CD4-positive, alpha-beta T cell treated with Interferon alpha-2 for 1 hour (primary cell): ENCODE data around the gene TPST1.
"Not testable (repeated sequence)": the region's sequence is repeated elsewhere in the genome, so short reads cannot be mapped to it uniquely, and the experiment has no call there.

Source experiments
- DNase-seq, 2 donors: peaks; one replicate each; pipeline ENCODE4 v3.0.0-alpha.2; 2020 to 2022

TPST1 gene

DNA sequence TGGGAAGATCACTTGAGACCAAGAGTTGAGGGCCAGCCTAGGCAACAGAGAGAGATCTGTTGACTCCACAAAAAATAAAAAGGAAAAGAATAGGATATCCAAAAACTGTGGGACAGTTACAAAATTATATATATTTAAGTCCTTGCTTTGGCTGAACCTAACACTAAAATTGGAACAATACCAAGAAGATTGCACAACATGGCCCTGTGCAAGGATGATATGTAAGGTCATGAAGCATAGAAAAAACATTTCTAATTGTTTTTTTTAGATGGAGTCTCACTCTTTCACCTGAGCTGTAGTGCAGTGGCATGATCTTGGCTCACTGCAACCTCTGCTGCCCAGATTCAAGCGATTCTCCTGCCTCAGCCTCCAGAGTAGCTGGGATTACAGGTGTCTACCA is 139.0 kb downstream of the TPST1 start:
- DNase-seq, result no peak

DNA sequence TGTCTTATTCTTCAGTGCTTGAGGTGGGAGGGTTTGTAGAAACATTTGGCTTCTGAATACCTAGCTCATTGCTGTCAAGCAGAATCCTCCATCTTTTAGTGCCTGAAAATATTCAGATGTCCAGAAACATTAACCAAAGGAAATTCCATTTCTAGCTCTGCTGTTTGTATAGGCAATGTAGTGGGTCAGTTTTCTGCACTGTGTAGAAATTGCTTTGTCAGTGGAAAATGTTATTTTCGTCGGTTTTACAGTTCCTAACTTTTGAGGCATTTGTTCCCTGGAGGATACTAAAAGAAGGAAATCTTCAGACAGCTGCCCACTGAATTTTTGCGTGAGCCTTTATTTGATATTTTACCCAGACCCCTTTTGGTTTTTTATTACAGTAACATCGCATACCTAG is 143.4 kb downstream of the TPST1 start:
- DNase-seq, result no peak

DNA sequence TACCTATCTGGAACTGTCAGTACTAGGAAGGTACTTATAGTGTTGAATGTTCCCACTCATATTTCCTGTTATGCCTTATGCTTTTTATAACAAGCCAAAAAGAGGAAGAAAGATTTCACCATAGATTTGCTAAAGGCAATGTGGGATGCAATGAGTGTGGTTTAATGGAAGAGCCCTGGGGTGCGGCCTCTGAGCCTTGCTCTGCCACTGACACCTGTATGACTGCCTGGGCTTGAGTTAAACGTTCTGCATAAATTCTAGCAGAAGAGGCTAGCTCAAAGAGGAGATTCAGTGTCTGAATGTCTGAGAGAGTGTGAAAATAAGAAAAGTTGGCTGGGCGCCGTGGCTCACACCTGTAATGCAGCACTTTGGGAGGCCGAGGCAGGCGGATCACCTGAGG is 143.8 kb downstream of the TPST1 start:
- DNase-seq, result no peak

DNA sequence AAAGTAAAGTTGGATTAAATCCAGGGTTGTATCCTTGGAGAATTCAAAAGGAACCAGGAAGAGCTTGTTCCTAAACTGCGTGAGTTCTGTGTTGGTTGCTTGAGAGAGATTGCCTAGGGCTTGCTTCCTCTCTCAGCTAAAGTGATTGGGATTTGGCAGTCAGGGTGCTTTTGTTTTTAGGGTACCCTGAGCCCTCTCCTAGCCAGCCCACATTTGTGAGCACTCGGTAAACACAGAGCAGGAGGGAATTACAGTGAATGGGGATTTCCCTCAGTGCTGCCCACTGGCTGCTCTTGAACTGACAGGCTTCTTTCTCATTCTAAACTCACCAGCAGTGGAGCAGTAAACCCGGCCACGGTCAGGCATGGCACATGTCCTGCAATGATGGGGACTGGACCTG is 146.9 kb downstream of the TPST1 start:
- DNase-seq, result no peak

DNA sequence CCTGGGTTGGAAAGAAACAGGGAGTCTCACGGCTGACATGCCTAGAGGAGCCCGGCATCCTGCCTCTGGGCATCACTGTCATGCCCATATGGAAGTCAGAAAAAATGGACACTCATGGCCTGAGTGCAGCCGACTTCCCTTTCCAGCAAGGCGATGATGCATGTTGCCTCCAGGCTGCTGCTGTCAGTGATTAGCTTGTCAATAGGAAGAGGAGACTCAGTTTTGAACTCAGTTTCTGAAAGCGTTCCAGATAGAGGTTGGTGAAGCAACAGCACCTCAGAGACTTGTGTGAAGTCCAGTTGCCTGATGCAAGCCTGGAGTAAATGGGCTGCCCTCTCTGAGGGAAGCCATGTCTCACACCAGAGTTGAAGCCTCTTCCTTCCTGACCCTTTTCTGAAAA is 148.4 kb downstream of the TPST1 start:
- DNase-seq, result no peak

GRCh38 chr7:66355756-66356155 is 150.6 kb downstream of the TPST1 start:
- no peak for DNase-seq

DNA sequence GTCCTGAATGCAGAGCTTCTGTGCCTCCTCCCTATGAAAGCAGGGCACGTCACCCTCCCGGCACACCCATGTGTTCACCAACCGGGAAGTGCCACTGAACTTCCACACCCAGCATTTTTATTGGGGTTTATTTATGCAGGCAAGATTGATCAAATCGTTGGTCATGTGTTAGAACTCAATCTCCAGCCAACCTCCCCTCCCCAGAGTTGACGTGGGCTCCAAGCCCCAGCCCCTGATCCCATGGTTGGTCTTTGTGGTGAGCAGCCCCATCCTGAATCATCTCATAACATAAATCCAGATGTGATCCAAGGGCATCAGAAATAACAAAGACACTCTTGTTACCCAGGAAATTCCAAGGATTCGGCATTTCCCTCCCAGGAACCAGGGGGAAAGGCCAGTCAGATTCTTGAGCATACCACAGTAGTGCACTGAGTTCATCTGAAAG is 151.2 kb downstream of the TPST1 start:
- no peak for DNase-seq

GRCh38 chr7:66357087-66357486 is 152.0 kb downstream of the TPST1 start:
- no peak for DNase-seq

DNA sequence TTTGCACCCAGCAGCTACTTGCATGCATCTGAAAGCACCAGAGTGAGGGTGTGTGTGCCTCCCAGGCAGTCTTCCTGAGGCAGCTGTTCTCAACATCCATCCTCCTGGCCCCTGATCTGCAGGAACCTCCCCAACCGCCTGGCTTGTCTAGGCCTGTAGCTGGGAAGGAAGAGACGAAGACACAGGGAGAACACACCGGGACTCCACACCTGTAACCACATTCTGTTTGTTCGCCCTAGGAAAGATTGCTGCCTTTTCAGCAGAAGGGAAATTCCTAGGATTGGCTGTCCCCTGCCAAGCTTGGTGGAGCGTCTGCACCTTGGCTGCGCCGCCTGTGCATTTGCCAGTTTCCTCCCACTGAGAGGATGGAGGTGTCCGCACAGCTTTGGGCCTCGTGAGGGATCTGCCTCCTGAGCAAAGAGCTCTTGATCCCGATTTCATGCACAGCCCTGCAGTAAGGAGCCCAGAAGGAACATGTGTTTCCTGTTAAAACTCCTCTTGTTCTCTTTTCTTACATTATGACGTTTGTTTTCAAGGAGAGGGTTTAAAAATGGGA is 154.6 kb downstream of the TPST1 start:
- DNase-seq, result no peak

DNA sequence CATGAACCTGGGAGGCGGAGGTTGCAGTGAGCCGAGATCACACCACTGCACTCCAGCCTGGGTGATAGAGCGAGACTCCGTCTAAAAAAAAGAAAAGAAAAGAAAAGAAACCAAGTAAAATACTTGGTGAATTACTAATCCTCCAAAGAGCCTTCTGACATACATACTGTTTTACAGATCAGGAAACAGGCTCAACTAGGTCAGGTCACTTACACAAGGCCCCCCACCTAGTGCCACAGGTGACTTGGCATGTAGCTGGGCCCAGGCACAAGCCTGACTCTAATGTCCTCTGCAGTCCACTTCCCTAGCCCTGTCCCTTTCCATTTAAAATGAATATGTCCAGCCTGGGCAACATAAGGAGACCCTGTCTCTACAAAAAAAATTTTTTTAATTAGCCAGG is 157.0 kb downstream of the TPST1 start:
- no peak for DNase-seq

DNA sequence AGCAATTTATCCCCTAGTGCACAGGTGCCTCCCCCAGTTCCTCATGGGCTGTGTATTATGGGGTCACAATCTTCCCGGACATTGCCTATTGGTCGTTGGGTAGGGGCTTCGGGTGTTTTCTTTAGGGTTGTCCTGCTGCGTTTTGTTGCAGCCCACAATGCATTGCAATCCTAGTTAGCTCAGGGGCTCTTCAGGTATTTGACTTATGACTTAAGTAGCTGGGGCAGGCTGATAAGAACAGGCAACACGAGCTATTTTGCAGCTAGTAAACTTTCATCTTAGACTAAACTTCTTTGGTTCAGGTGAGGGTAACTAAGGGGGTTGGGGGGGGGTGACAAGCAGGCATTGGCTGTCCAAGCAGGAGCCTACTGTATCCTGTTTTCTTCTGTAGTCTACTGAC is 158.5 kb downstream of the TPST1 start:
- DNase-seq, result no peak

- not testable (repeated sequence) for DNase-seq
Observed at GRCh38 chr7:66365031-66365430, 159.9 kb downstream of the TPST1 start.

GRCh38 chr7:66371096-66371824 is 166.1 kb downstream of the TPST1 start:
- no peak for DNase-seq

DNA sequence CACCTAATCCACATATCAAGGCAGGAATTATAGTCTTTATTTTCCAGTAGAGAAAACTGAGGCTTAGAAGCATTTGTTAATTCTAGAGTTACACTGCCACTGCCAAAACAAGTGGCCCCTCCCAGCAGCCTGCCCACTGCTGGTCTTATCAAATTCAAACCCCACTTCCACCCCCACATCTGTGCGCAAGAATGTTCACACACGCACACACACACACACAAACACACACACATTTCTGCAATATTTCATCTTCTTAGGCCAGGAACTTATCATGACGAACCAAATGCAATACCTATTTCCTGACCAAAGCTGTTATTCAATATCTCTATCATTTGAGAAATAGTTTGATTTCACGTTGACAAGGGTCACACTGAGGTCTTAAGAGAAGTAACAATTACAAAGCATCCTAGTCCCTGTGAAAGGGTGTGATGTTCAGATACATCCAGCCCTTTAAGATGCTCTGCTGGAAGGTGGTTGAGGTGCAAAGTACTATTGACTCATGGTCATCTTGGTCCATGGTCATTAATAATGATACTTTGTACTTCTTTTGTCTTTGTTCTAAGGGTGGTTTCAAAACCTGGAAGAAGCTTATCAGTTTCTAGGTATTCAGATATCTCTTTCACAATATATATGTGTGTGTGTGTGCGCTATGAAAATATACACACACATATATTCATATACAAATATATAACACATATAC is 169.2 kb downstream of the TPST1 start:
- not testable (repeated sequence) for DNase-seq

- DNase-seq, result no peak
Observed at GRCh38 chr7:66376264-66376945, 171.3 kb downstream of the TPST1 start.

- DNase-seq, result no peak
Observed at GRCh38 chr7:66377045-66377444, 171.9 kb downstream of the TPST1 start.

GRCh38 chr7:66377714-66378113 is 172.6 kb downstream of the TPST1 start:
- no peak for DNase-seq

GRCh38 chr7:66379542-66380160 is 174.5 kb downstream of the TPST1 start:
- no peak for DNase-seq

DNA sequence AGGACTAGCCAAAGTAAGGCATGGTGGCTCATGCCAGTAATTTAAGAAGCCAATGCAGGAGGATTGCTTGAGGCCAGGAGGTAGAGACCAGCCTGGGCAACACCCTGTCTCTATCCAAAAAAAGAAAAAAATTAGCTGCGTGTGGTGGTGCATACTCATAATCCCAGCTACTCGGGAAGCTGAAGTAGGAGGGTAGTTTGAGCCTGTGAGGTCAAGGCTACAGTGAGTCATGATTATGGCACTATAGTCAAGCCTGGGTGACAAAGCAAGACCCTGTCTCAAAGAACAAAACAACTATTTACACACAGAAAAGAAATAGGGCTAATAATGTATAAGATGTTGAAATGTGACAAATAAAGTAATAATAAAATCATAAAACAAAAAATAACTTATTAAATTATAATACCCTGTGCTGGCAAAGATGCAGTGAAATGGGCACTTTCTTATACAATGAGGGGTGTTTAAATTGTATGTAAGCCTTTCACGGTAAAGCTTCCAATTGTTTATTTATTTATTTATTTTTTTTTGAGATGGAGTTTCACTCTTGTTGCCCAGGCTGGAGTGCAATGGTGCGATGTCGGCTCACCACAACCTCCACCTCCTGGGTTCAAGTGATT is 175.2 kb downstream of the TPST1 start:
- DNase-seq, result no peak

- not testable (repeated sequence) for DNase-seq
Observed at GRCh38 chr7:66382182-66382923, 177.2 kb downstream of the TPST1 start.

DNA sequence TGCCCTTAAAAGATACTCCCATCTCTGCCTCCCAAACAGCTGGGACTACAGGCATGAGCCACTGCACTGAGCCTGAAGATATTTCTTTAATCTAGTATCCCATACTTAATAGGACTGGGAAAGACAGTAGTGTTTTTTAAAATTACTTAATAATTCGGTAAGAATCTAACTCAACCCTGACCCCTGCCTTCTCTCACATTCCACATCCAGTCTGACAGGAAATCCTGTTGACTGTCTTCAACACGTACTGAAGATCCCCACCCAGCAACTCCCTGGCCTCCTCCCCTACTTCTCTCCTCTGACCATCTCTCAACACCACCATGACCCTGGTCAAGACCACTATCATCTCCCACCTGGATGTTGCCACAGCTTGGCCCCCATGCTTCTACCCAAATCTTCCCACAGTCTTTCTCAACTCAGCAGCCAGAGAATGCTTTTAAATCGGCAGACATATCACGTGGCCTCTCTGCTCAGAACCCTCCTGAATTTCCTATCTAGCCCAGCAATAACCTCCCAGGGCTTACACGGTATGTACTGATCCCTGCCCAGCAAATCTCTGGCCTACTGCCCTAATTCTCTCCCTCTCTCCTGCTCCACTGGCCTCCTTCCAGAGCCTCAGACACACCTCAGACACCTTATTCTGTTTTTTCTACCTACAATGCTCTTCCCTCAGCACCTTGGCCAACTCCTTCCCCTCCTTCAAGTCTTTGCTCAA is 180.2 kb downstream of the TPST1 start:
- DNase-seq, result not testable (repeated sequence)
